Pancreas (tissue), 10 donors: Measurements from ENCODE around the gene FHIT. TPM values are rescaled to one million over a fixed set of nuclear protein-coding genes. Genes with fewer than 3 reads are reported as not detected.

Experiments used
- ATAC-seq, 4 donors: fragments of 200-7000 bp; cut with Tn5 transposase; one replicate each; pipeline versions ENCODE4 v1.8.0 to v1.9.1; 2020; ENCODE audit warnings: mild to moderate bottlenecking in 4 of 4, moderate library complexity in 4 of 4
- DNase-seq, 6 donors: peaks; one replicate each; pipeline ENCODE4 v3.0.0-alpha.2; 2020
- FAIRE-seq: peaks from 2 replicates; lab custom pipeline; 2012; peaks lifted over from hg19 to GRCh38; lab: Jason Lieb, UNC
- H3K27ac ChIP-seq, 4 donors: fragments of 200-600 bp; sonication (generic); 1 replicate in 3 of 4; 2 replicates in 1 of 4; pipeline versions ENCODE4 v1.5.0 to v1.8.0; 2020
- H3K27me3 ChIP-seq, 4 donors: fragments of 200-600 bp; one replicate each; pipeline ENCODE4 v1.8.0; 2021
- H3K36me3 ChIP-seq, 3 donors: fragments of 200-600 bp; sonication (generic) in 1 of 3; one replicate each; pipeline versions ENCODE4 v1.5.0 to v1.8.0; 2020 to 2021
- H3K4me1 ChIP-seq, 3 donors: fragments of 200-600 bp; one replicate each; pipeline ENCODE4 v1.8.0; 2021
- H3K4me3 ChIP-seq, 4 donors: fragments of 200-600 bp; sonication (generic) in 2 of 4; one replicate each; pipeline versions ENCODE4 v1.5.0 to v1.8.0; 2020 to 2021
- H3K9me3 ChIP-seq, 4 donors: fragments of 200-600 bp; one replicate each; pipeline ENCODE4 v1.8.0; 2021
- CTCF ChIP-seq, 4 donors: fragments of 200-600 bp; sonication (generic) in 3 of 4; IDR thresholded peaks; one replicate each; pipeline versions ENCODE4 v1.5.0 to v1.8.0; 2021; ENCODE audit warnings: antibody characterized with exemption in 4 of 4
- WGBS, 2 donors: extraction: QIAGEN DNeasy Blood & Tissue Kit; methylation state at CpG; one replicate each; pipeline ENCODE4 v1.1.7; 2013; 5-methylcytosine and 5-hydroxymethylcytosine counted together
- intact Hi-C, 3 donors: fragments of 100-400 bp; cut with DNase I; formaldehyde crosslinking; loops; one replicate each; pipeline versions ENCODE4 v1.11.1 to v1.14.2; 2022
- polyA plus RNA-seq, 2 donors: library from polyadenylated mRNA; stranded (reverse); fragments of 200-250 nt; gene quantifications; one replicate each; pipeline ENCODE4 v1.2.3, GENCODE V29; 2013
- total RNA-seq, 6 donors: library from RNA; stranded (reverse); fragmentation: NEBNext Ultra II Directional in 4 of 6; extraction: Animal tissue kit (Norgen Biotek cat#: 25700) in 4 of 6; gene quantifications; one replicate each; pipeline versions ENCODE4 v1.2.1 to v1.2.4, GENCODE V29; 2021 to 2023
- donor health status: healthy with polysubstance abuse.
- donor health status: DM: no; HTN: no; CAD: no; lungs with moderate emphysema.
- donor health status: DM: no; HTN: no; CAD: no.
- donor health status: control.
- donor health status: control.
- donor health status: Bipolar disorder and iron deficiency.
- donor health status: DM: yes; HTN: yes; CAD: no.
- donor health status: DM: no; HTN: no; CAD: no.
- donor health status: DM: no; HTN: no; CAD: no.
- donor health status: DM: yes; HTN: yes; CAD: no.

The FHIT gene
- total and polyA plus RNA-seq, 8 donors = 4.8 to 15.7 (median 8.0) TPM

GRCh38 chr3:59817511-59817910 is 1433.7 kb downstream of the FHIT start:
- H3K36me3 ChIP-seq = no peaks in the 10 kb centered on the region
- WGBS, 2 donors = 46 to 49% methylated on average over 4 of the region's 4 CpGs
- FAIRE-seq = no peak

GRCh38 chr3:59816312-59816711 is 1434.9 kb downstream of the FHIT start:
- WGBS, 2 donors = 88 to 97% methylated on average over 1 of the region's 1 CpG
- intact Hi-C loops = no loop called here

More at GRCh38 chr3:59817511-59817910, 1433.7 kb downstream of the FHIT start:
- Histone ChIP-seq H3K27ac (no peak overlapping the region), H3K4me1 (no peaks in the 10 kb centered on the region), H3K9me3 (no peaks in the 10 kb centered on the region), H3K4me3 (no peak overlapping the region), H3K27me3 (no peaks in the 10 kb centered on the region)
- intact Hi-C loops = no loop called here
- no peak for TF ChIP-seq CTCF (IDR thresholded peaks at IDR 0.05)
- ATAC-seq (no peak), DNase-seq (no peak)

DNA sequence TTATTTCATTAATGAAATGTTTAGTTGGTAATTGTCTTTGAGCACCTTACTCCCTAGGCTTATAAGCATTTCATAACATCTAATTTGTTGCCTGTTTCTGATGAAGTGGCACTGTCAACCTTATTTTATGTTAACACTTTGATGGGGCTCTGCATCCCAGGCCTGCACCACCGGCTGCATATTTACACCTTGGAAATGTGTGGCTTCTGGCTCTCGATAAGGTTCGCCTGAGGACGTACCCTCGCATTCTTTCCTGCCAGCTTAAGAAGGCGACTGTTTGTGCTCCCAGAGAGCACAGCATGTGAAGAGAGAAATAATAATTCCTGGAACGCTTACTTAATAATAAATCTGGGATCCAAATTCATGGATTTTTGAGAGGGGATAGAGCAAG is 1438.1 kb downstream of the FHIT start:
- no peak for TF ChIP-seq CTCF (IDR thresholded peaks at IDR 0.05)
- Histone ChIP-seq H3K27ac (no peak overlapping the region), H3K4me1 (no peaks in the 10 kb centered on the region), H3K27me3 (no peaks in the 10 kb centered on the region), H3K9me3 (no peaks in the 10 kb centered on the region), H3K36me3 (no peaks in the 10 kb centered on the region), H3K4me3 (no peak overlapping the region)
- ATAC-seq = no peak
- intact Hi-C loops = no loop called here
- no peak for DNase-seq
- 87 to 91% methylated on average over 7 of the region's 7 CpGs for WGBS, 2 donors
- no peak for FAIRE-seq

More at GRCh38 chr3:59816312-59816711, 1434.9 kb downstream of the FHIT start:
- no peaks in the 10 kb centered on the region for H3K9me3 ChIP-seq
- H3K4me1 ChIP-seq = no peaks in the 10 kb centered on the region
- DNase-seq (no peak), FAIRE-seq (no peak), ATAC-seq (peak in 1 of 4 donors; percentile 41)
- H3K4me3 ChIP-seq = no peak overlapping the region
- no peak for TF ChIP-seq CTCF (IDR thresholded peaks at IDR 0.05)
- H3K36me3 ChIP-seq = no peaks in the 10 kb centered on the region
- H3K27ac ChIP-seq = no peak overlapping the region
- H3K27me3 ChIP-seq = no peaks in the 10 kb centered on the region

DNA sequence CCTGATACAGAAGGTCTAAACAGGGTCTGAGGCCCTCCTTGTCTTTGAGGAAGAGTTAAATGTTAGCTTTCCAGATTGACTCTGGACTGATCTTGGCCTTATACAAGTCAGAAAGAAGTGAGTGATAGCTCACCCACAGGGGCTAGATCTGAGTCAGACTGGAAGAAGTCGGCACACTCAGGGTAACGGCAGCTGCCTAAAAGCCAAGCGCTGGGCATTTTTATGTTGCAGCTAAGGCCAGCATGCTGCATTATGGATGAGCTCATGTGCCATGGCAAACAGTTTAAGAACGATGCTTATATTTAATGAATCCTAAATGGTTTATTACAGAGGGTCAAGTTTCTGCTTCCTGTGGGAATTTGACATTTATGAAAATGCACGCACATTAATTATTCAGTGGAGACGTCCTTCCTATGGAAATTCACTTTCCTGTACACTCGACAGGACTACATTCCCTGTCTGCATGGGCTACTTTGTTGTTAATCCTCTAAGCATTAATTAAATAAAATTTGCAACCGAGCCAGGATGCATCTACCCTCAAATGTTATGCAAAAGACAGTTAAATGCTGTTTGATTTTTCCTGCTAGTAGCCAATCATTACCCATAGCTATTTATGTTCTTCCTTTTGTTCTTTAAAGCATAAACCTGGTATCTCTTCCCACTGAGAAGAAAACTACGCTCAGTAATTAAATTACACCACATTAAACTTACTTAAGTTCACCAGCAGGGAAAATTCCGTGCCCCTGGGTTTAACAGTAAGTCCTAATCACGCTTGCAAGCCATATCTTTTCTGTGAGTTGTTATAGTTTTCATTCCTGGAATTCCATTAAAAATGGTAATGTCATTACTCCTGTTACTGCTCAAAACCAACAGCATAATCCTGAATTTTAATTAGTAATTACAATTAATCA is 1438.8 kb downstream of the FHIT start:
- Histone ChIP-seq H3K4me1 (no peaks in the 10 kb centered on the region), H3K27ac (no peak overlapping the region), H3K9me3 (no peaks in the 10 kb centered on the region), H3K27me3 (no peaks in the 10 kb centered on the region), H3K4me3 (no peak overlapping the region), H3K36me3 (no peaks in the 10 kb centered on the region)
- WGBS, 2 donors = 86 to 90% methylated on average over 11 of the region's 11 CpGs
- no peak for TF ChIP-seq CTCF (IDR thresholded peaks at IDR 0.05)
- ATAC-seq = no peak
- DNase-seq = no peak
- intact Hi-C loops = no loop called here
- no peak for FAIRE-seq

DNA sequence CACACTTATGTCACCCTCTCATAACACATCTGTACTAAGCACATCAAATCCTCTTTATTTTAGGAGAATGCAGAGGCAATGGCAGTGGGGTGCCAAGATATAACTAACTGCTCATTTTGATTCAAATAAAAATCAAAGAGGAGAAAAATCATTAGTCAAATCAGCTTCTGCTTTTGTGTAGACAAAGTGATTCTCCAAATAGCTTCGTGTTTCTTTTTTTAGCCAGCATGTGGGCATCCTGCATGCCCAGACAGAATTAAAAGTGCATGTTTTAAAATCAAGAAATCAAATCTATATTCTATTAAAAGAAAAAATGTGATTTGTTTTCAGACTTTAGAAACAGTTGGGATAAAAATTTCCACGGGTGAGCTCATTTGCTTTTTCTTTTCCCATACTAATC is 1440.1 kb downstream of the FHIT start:
- no peak overlapping the region for H3K27ac ChIP-seq
- intact Hi-C loops = no loop called here
- no peaks in the 10 kb centered on the region for H3K4me1 ChIP-seq
- TF ChIP-seq CTCF (IDR thresholded peaks at IDR 0.05) = no peak
- no peaks in the 10 kb centered on the region for H3K9me3 ChIP-seq
- no peaks in the 10 kb centered on the region for H3K27me3 ChIP-seq
- no peak for ATAC-seq
- no peak for DNase-seq
- H3K36me3 ChIP-seq = no peaks in the 10 kb centered on the region
- 66 to 82% methylated on average over 2 of the region's 2 CpGs for WGBS, 2 donors
- FAIRE-seq = no peak
- no peak overlapping the region for H3K4me3 ChIP-seq
